ENCODE data around the gene TTC28. TPM values are rescaled to one million over a fixed set of nuclear protein-coding genes. Genes with fewer than 3 reads are reported as not detected.

Gene TTC28
- total RNA-seq, 1 experiment from 2014 or later, result 0.12 TPM

DNA sequence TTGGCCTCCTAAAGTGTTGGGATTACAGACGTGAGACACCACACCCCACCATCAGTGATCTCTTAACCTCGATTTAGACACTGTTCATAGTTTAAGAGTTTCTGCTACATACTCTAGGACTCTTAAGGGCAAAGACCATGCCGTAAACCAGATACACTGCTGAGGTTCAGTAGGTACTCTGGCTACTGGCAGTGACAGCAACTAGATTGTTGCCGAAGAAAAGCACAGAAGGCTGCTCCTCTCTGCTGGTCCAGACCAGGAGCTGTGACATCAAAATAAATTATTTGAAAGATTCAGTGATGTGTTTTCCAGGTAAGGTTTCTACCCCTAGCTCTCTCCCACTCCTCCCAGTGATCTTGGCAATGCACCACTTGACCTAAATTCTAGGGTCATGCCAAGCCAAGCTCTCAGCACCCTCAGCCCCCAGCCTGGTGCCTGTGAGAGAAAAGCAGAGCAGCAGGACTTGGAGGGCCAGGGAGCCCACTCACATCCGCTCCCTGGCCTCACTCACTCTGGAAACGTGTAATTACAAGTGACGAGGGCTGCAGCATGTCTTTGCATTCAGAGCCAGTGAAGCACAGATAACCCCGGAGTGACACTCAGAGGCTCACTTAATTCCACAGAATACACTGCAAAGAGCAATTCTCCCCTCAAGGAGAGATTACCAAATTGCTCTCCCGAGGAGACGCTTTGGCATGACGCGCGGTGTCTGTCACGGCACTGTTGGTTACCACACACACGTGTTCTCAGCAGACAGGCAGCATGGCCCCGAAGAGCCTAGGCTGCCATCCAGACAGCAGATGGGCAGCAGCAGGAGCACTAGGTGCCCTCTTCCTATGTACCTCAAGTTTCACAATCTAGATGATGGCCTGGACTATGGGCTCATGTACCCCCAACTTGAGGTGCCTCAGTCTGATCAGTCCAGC, 663.7 kb downstream of the TTC28 start:
- no peak overlapping the region for H3K4me3 ChIP-seq (replicated peaks in 1 of 2; ENCODE audit: low read depth in 1 of 2, low read length in 2 of 2)
- no peaks in the 10 kb centered on the region for H3K79me2 ChIP-seq (ENCODE audit: insufficient read depth, low read length)
- no peaks in the 10 kb centered on the region for H3K9me2 ChIP-seq (ENCODE audit: insufficient read depth)
- no peak overlapping the region for H3K4me2 ChIP-seq (ENCODE audit: low read length)
- no peak for TF ChIP-seq MAX (IDR thresholded peaks at IDR 0.05)
- TF ChIP-seq CTCF (IDR thresholded peaks at IDR 0.05 in 2 of 3, conservative IDR thresholded peaks at IDR 0.05 in 1 of 3; ENCODE audit: borderline replicate concordance in 1 of 3, insufficient read depth in 1 of 3, low read depth in 2 of 3, low read length in 2 of 3), result no peak
- TF ChIP-seq CBX3 (IDR thresholded peaks at IDR 0.05; ENCODE audit: low read depth), result no peak
- TF ChIP-seq SRF (IDR thresholded peaks at IDR 0.05; ENCODE audit: low read depth), result no peak
- no peak for TF ChIP-seq EZH2phosphoT487 (IDR thresholded peaks at IDR 0.05; ENCODE audit: borderline replicate concordance)
- no peak for TF ChIP-seq EZH2 (IDR thresholded peaks at IDR 0.05)
- TF ChIP-seq ZNF274 (IDR thresholded peaks at IDR 0.05; ENCODE audit: low read depth, low read length), result no peak
- TF ChIP-seq ELF1 (IDR thresholded peaks at IDR 0.05; ENCODE audit: borderline replicate concordance, low read depth), result no peak
- no peak for TF ChIP-seq CEBPB (IDR thresholded peaks at IDR 0.05; ENCODE audit: low read depth)
- TF ChIP-seq RAD21 (IDR thresholded peaks at IDR 0.05; ENCODE audit: low read depth), result no peak
- TF ChIP-seq, protein P1, sequence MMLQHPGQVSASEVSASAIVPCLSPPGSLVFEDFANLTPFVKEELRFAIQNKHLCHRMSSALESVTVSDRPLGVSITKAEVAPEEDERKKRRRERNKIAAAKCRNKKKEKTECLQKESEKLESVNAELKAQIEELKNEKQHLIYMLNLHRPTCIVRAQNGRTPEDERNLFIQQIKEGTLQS (IDR thresholded peaks at IDR 0.05), result no peak
- TF ChIP-seq POLR2A (IDR thresholded peaks at IDR 0.05; ENCODE audit: borderline replicate concordance, extremely low read depth, insufficient read depth, insufficient read length), result no peak
- TF ChIP-seq, protein P2, sequence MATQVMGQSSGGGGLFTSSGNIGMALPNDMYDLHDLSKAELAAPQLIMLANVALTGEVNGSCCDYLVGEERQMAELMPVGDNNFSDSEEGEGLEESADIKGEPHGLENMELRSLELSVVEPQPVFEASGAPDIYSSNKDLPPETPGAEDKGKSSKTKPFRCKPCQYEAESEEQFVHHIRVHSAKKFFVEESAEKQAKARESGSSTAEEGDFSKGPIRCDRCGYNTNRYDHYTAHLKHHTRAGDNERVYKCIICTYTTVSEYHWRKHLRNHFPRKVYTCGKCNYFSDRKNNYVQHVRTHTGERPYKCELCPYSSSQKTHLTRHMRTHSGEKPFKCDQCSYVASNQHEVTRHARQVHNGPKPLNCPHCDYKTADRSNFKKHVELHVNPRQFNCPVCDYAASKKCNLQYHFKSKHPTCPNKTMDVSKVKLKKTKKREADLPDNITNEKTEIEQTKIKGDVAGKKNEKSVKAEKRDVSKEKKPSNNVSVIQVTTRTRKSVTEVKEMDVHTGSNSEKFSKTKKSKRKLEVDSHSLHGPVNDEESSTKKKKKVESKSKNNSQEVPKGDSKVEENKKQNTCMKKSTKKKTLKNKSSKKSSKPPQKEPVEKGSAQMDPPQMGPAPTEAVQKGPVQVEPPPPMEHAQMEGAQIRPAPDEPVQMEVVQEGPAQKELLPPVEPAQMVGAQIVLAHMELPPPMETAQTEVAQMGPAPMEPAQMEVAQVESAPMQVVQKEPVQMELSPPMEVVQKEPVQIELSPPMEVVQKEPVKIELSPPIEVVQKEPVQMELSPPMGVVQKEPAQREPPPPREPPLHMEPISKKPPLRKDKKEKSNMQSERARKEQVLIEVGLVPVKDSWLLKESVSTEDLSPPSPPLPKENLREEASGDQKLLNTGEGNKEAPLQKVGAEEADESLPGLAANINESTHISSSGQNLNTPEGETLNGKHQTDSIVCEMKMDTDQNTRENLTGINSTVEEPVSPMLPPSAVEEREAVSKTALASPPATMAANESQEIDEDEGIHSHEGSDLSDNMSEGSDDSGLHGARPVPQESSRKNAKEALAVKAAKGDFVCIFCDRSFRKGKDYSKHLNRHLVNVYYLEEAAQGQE (IDR thresholded peaks at IDR 0.05; ENCODE audit: low read depth), result no peak
- no peak for TF ChIP-seq SP1 (IDR thresholded peaks at IDR 0.05; ENCODE audit: low read depth)
- no peak for TF ChIP-seq SIN3A (IDR thresholded peaks at IDR 0.05; ENCODE audit: low read depth)
- TF ChIP-seq POLR2AphosphoS5 (IDR thresholded peaks at IDR 0.05; ENCODE audit: low read depth, low read length), result no peak
- POLR2A ChIA-PET, result no interaction called here
- H3K9ac ChIP-seq (ENCODE audit: low read length), result no peak overlapping the region
- DNase-seq (ENCODE audit: low read depth, low spot score) (no peak), ATAC-seq (no peak)
- intact Hi-C loops (cut with micrococcal nuclease), result no loop called here
- no peaks in the 10 kb centered on the region for H3K27me3 ChIP-seq (ENCODE audit: insufficient read depth, low read length)
- RAD21 ChIA-PET (ENCODE audit: low non-redundant PET in 1 of 2, low total read pairs in 2 of 2, uncharacterized antibody in 2 of 2, unreplicated experiment in 2 of 2), result no interaction called here
- peaks cover 0 to 6% of the 10 kb centered on the region in 2 experiments; a peak in 1 of 4 replicates for H3K4me1 ChIP-seq (ENCODE audit: control insufficient read depth in 1 of 2, insufficient read depth in 2 of 2, low read length in 2 of 2)
- CTCF ChIA-PET, result no interaction called here
- H3K9me3 ChIP-seq (ENCODE audit: control insufficient read depth in 1 of 2, insufficient read depth in 1 of 2, low read depth in 1 of 2, low read length in 2 of 2), result no peaks in the 10 kb centered on the region
- no peaks in the 10 kb centered on the region for H4K20me1 ChIP-seq (ENCODE audit: insufficient read depth)
- H3K36me3 ChIP-seq (ENCODE audit: control insufficient read depth in 1 of 2, insufficient read depth in 2 of 2, low read length in 2 of 2), result no peaks in the 10 kb centered on the region
- no peak overlapping the region for H3K27ac ChIP-seq (ENCODE audit: low read depth, low read length)
- no TSS peak for BruUV-seq (replicated peaks)
- H2AFZ ChIP-seq (ENCODE audit: low read depth, low read length, poor library complexity, severe bottlenecking), result no peak overlapping the region
